ENCODE measurements around the gene DRD5. TPM values are rescaled to one million over a fixed set of nuclear protein-coding genes. Genes with fewer than 3 reads are reported as not detected.
A peak's percentile ranks its signal among the peaks of the same experiment; 100 is the strongest.

DRD5 gene
- total RNA-seq, 1 donor from 2014 or later = not detected

- ATAC-seq (no peak), DNase-seq (no peak)
- Histone ChIP-seq H3K27ac (no peak overlapping the region), H3K27me3 (ENCODE audit: low read depth) (no peaks in the 10 kb centered on the region), H3K4me1 (no peaks in the 10 kb centered on the region), H3K4me3 (no peak overlapping the region), H3K36me3 (no peaks in the 10 kb centered on the region), H3K9me3 (no peaks in the 10 kb centered on the region)
- intact Hi-C loops (cut with DNase I) = loop anchor here (10.0 kb wide), 1 partner anchor 252 kb away; no protein-coding TSS in a partner anchor
- peak; percentile 61 for TF ChIP-seq CTCF (IDR thresholded peaks at IDR 0.05)
Measured at GRCh38 chr4:9762823-9763475, 18.5 kb upstream of the DRD5 start.

GRCh38 chr4:9764155-9764696 is 17.2 kb upstream of the DRD5 start:
- Histone ChIP-seq H3K36me3 (no peaks in the 10 kb centered on the region), H3K27ac (no peak overlapping the region), H3K4me3 (no peak overlapping the region), H3K27me3 (ENCODE audit: low read depth) (no peaks in the 10 kb centered on the region), H3K4me1 (no peaks in the 10 kb centered on the region), H3K9me3 (no peaks in the 10 kb centered on the region)
- no peak for TF ChIP-seq CTCF (IDR thresholded peaks at IDR 0.05)
- DNase-seq = no peak
- intact Hi-C loops (cut with DNase I) = loop anchor here (10.0 kb wide), 1 partner anchor 251 kb away; no protein-coding TSS in a partner anchor
- no peak for ATAC-seq

- no peak overlapping the region for H3K27ac ChIP-seq
- no peak overlapping the region for H3K4me3 ChIP-seq
- H3K4me1 ChIP-seq = no peaks in the 10 kb centered on the region
- intact Hi-C loops (cut with DNase I) = loop anchor here (10.0 kb wide), 1 partner anchor 250 kb away; no protein-coding TSS in a partner anchor
- no peaks in the 10 kb centered on the region for H3K36me3 ChIP-seq
- TF ChIP-seq CTCF (IDR thresholded peaks at IDR 0.05) = peak; percentile 52
- H3K9me3 ChIP-seq = no peaks in the 10 kb centered on the region
- ATAC-seq (no peak), DNase-seq (no peak)
- H3K27me3 ChIP-seq (ENCODE audit: low read depth) = no peaks in the 10 kb centered on the region
Measured at GRCh38 chr4:9765091-9765490, 16.3 kb upstream of the DRD5 start.

GRCh38 chr4:9769321-9769720 is 12.1 kb upstream of the DRD5 start:
- no peak overlapping the region for H3K27ac ChIP-seq
- H3K9me3 ChIP-seq = no peaks in the 10 kb centered on the region
- H3K4me1 ChIP-seq = no peaks in the 10 kb centered on the region
- ATAC-seq = no peak
- intact Hi-C loops (cut with DNase I) = loop anchor here (10.0 kb wide), 1 partner anchor 245 kb away; no protein-coding TSS in a partner anchor
- no peak for DNase-seq
- TF ChIP-seq CTCF (IDR thresholded peaks at IDR 0.05) = no peak
- no peaks in the 10 kb centered on the region for H3K27me3 ChIP-seq (ENCODE audit: low read depth)
- H3K4me3 ChIP-seq = no peak overlapping the region
- H3K36me3 ChIP-seq = no peaks in the 10 kb centered on the region

- H3K4me1 ChIP-seq = no peaks in the 10 kb centered on the region
- ATAC-seq = no peak
- intact Hi-C loops (cut with DNase I) = no loop called here
Measured at GRCh38 chr4:9771034-9771433, 10.4 kb upstream of the DRD5 start.

More at GRCh38 chr4:9771034-9771433, 10.4 kb upstream of the DRD5 start:
- H3K4me3 ChIP-seq = no peak overlapping the region
- no peaks in the 10 kb centered on the region for H3K36me3 ChIP-seq
- no peaks in the 10 kb centered on the region for H3K27me3 ChIP-seq (ENCODE audit: low read depth)
- H3K27ac ChIP-seq = no peak overlapping the region
- no peak for TF ChIP-seq CTCF (IDR thresholded peaks at IDR 0.05)
- H3K9me3 ChIP-seq = no peaks in the 10 kb centered on the region
- no peak for DNase-seq
